NCI-H748 treated with DMSO at 0.1 percent for 48 hours (cell line): ENCODE measurements around the gene PREX1.

ENCODE experiments used
- DNase-seq: peaks from one replicate; lab custom pipeline; 2025; lab: John Stamatoyannopoulos, UW

Gene PREX1

GRCh38 chr20:48698507-48699267 lies 129.1 kb downstream of the PREX1 start:
- no peak for DNase-seq

- no peak for DNase-seq
These were observed 129.8 kb downstream of the PREX1 start for GRCh38 chr20:48697845-48698491.

GRCh38 chr20:48696671-48697070 lies 131.1 kb downstream of the PREX1 start:
- DNase-seq: no peak

DNA sequence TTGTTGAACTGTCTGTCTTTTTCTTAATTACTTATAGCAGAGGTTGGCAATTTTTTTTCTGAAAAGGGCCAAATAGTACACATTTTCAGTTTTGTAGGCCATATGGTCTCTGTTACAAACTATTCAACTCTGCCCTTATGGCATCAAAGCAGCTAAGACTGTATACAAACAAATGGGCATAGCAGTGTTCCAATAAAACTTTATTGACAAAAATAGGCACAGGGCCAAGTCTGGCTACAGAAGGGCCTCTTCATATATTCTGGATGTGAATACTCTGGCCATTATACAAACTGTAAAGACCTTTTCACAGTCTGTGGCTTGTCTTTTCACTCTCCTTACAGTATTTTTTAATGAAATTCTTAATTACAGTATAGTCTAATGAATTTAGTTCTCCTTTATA lies 132.1 kb downstream of the PREX1 start:
- DNase-seq: no peak

GRCh38 chr20:48695255-48695654 lies 132.5 kb downstream of the PREX1 start:
- no peak for DNase-seq

- DNase-seq: no peak
These were observed 133.4 kb downstream of the PREX1 start for GRCh38 chr20:48694381-48694865.

GRCh38 chr20:48691523-48691922 lies 136.3 kb downstream of the PREX1 start:
- no peak for DNase-seq

GRCh38 chr20:48690888-48691287 lies 136.9 kb downstream of the PREX1 start:
- no peak for DNase-seq

- DNase-seq: no peak
These were observed 137.8 kb downstream of the PREX1 start for GRCh38 chr20:48689874-48690571.

GRCh38 chr20:48689388-48689787 lies 138.4 kb downstream of the PREX1 start:
- no peak for DNase-seq

- DNase-seq: no peak
These were observed 139.2 kb downstream of the PREX1 start for GRCh38 chr20:48688579-48688978.

- DNase-seq: no peak
These were observed 140.5 kb downstream of the PREX1 start for GRCh38 chr20:48687117-48687800.

DNA sequence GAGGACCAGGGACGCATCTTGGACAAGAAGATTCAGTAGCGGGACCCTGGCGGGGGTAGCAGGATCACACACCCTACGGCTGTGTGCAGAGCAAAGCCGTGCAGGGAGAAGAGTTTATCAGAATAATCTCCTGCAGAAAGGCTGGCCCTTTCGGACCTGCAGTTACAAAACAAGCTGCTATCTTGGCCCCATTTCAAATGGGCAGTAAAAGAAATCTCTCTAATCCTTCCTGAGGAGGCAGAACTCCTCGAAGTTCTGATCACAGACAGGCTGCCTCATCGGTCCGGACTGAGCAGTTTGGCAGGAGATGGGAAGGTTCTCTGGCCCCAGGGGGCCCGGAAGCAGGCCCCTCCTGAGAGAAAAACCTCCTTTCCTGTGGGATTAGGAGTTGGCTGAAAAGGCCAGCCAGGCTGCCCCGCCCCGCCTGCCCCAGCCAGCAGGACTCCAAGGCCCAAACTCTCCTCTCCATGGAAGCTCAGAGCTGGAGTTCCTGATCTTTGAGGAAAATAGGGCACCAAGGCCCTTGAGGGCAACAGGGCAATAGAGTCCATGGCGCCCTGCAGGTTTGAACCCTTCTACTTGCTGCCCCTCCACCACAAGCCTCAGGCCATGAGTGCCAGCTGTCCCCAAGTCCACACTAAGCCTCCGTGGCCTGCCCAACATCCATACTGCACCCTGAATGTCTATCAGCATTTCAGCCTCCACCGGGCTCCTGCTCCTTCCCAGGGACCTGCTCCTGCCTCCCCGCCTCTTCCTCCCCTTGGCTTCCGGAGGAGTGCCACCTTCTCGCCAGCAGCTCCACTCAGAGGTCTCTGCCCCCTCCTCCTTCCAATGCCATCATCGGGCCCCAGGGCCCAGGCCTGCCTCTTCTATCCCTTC lies 141.3 kb downstream of the PREX1 start:
- no peak for DNase-seq

DNA sequence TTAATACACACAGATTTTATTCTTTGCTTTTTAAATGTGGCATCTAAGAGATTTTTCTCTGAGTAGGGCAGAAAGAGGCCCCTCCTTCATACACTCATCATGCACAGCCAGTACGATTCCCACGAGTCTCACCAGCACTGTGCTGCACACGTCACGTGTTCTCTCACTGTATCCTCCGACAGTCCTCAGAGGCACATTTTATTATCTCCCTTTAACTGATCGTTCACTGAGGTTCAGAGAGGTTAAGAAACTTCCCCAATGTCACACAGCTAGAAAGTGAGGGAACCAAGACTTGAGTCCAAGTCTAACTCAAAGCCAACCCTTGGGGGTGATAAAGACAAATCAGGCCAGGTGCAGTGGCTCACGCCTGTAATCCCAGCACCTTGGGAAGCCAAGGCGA lies 142.5 kb downstream of the PREX1 start:
- no peak for DNase-seq

DNA sequence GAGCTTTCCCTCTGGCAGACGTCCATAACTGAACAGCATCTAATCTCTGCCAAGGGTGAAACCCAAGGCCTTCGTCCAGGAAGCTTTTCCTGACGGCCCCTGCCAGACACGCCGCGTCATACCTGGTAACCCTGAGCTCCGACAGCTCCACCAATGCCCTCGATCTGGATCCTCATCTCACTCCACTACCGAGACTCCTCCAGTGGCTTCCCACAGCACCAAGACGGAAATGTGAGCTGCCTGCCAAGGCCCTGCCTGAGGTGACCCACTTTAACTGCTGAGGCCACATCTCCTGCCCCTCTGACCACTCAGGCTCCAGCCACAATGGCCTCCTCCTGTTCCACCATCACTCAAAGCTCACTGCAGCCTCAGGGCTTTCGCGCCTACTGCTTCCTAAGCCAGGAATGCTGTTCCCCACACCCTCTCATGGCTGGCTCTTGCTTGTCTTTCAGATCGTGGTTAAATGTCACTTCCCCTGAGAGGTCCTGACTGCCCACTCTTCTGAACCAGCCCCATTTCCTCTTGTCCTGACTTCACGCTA lies 143.2 kb downstream of the PREX1 start:
- DNase-seq: no peak

DNA sequence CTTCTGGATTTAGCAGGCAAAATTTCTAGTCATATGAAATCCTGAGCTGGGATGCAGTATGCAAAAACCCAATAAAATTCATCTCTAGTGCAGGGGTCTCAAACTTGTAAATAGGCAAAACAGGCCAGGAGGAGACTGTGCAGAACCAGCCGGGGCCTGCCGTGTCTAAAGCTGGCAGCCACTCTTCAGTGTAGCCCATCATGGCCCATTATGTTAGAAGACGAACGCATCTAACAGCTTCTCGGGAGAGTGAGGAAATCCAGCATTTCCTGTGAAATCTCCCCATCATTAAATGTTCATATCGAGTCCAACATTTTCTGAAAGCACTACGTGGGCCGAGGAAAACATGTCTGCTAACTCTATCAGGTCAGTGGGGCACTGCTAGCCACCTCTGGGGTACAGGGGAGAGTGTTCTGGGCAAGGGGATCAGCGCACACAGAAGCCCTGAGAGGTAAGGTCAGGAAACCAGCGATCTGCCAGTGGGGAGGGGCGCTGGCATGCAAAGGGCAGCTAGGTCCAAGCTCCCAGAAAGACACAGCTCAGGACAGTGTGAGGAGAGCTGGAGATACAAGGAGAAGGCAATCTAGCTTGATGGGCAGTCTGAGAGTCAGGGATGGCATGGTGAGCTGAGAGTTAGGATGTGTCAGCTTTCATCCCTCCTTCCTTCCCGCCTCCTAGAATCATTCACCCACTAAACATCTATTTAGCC lies 144.2 kb downstream of the PREX1 start:
- no peak for DNase-seq

DNA sequence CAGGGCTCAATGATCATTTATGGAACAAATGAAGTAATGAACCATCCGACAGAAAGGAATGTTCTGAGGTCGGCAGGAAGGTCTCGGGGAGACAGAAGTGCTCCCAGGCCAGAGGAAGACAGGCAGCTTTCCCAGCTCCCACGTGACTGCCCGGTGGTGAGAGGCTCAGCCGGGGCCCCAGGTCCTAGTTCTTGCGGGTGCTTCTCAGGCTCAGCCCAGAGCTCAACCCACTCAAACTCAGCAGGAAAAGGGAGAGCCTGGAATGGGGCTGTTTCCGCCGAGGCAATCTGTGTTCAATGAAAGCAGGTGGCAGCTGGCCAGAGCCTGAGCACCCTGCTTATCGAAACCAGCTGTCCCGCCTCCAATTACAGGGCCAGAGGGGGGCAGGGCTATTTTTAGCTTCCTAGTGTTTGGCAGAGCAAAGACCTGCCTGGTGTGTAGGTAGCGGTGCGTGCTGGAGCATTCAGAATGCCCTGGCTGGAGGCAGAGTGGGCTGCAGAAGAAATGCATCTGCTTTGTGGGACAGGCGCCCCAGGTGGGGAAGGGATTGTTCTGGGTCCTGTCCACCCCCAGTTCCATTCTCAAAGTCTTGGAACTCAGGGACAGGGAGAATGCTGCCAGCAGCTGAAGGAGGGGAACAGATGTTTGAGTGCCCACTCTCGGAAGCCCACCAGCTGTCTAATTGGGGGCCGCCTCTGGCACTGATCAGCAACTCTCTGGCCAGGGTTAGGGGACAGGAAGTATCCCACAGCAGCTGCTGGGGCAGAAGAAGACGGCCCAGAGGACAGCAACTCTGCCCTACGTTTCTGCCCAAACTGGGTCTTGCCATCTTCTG lies 145.1 kb downstream of the PREX1 start:
- peak; percentile 57 for DNase-seq

- DNase-seq: no peak
These were observed 145.8 kb downstream of the PREX1 start for GRCh38 chr20:48681873-48682426.

DNA sequence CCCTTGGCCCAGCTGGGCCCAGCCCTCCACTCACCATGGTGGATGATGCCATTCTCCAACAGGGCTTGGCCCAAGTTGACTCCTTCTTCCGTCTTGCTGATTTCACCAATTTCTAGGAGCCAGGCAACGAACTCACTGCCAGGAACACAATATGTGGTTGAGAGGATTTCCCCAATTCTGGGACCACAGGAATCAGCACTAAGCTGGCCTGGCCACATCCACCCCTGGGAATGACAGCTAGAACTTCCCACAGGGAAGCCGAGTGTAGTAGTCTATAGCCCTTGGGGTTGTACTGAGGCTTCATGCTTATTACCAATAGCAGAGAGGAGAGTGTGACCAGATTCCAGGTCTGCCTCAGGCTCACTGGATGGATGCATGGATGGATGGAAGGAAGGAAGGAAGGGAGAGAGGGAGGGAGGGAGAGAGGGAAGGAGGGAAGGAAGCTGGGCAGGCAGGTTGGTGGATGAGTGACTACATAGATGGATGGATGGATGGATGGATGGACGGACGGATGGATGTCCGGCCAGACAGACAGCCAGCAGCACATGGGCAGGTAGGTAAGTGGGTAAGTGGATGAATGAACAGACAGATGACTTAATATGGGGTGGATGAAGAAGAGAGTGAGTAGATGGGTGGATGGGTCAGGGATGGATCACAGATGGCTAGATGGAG lies 146.5 kb downstream of the PREX1 start:
- no peak for DNase-seq
